ENCODE measurements around the gene COL6A1. TPM values are rescaled to one million over a fixed set of nuclear protein-coding genes. Genes with fewer than 3 reads are reported as not detected.

Gene COL6A1
- total and polyA plus RNA-seq, 2 donors = 678 to 1,050 TPM

DNA sequence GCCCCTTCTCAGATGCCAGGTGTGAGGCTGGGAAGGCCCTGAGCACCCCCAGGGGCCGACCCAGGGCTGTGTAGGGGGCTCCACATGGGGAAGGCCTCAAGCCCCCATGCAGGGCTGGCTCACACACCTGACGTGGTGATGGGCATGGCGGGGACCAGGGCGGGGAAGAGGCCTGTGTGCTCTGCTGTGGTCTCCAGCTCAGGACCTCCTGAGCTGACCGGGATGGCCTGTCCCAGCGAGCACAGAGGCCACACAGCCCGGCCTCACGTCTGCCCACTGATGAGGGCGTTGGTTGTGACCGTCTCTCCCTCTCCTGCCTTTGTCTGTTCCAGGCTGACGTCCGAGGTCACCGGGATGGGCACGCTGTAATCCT, 40.2 kb upstream of the COL6A1 start:
- DNase-seq (ENCODE audit: extremely low spot score) = no peak
- H3K36me3 ChIP-seq (ENCODE audit: insufficient read depth) = no peaks in the 10 kb centered on the region
- no peak overlapping the region for H3K27ac ChIP-seq (ENCODE audit: low read depth)
- H3K4me1 ChIP-seq (ENCODE audit: insufficient read depth) = no peaks in the 10 kb centered on the region
- H3K4me3 ChIP-seq (ENCODE audit: low read depth, low read length) = no peak overlapping the region
- 84% methylated on average over 14 of the region's 14 CpGs for WGBS

DNA sequence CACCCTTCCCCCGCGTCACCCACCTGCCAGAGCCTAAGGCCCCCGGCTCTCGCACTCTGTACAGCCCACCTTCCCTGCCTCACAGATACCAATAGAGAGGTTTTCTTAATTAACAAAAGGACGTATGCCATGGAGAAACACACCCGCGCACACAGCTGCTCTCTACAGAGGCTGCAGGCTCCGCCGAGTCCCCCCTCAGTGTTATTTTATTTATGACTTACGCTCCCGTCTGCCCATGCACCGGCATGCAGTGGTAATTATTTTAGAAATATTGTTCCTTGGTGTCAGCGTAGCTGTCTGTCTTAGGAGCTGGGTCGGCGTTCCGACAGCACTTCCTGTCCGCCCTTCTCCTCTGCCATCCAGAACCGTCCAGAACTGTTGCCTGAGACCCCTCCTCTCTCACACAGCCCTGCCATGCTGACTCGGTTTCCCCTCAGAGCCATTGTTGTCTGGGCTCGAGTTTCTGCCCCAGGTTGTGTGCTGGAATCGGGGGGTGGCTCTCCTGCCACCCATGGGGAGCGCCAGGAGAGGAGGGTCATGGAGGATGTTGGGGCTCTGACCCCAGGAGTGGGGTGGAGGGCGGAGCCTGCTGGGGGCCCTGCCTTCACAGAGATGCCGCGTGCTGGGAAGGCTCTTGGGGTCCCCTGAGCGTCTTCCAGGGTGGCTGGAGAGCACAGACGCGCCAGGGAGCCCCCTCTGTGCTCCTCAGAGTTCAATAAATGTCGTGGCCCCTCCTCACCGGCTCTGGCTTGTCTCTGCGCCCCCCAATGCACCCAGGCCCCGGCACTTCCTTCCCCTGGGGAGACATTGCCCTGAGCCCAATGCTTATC, 39.6 kb upstream of the COL6A1 start:
- H3K4me3 ChIP-seq (ENCODE audit: low read depth, low read length) = no peak overlapping the region
- H3K36me3 ChIP-seq (ENCODE audit: insufficient read depth) = no peaks in the 10 kb centered on the region
- DNase-seq (ENCODE audit: extremely low spot score) = no peak
- WGBS = 86% methylated on average over 32 of the region's 32 CpGs
- no peaks in the 10 kb centered on the region for H3K4me1 ChIP-seq (ENCODE audit: insufficient read depth)
- H3K27ac ChIP-seq (ENCODE audit: low read depth) = no peak overlapping the region

DNA sequence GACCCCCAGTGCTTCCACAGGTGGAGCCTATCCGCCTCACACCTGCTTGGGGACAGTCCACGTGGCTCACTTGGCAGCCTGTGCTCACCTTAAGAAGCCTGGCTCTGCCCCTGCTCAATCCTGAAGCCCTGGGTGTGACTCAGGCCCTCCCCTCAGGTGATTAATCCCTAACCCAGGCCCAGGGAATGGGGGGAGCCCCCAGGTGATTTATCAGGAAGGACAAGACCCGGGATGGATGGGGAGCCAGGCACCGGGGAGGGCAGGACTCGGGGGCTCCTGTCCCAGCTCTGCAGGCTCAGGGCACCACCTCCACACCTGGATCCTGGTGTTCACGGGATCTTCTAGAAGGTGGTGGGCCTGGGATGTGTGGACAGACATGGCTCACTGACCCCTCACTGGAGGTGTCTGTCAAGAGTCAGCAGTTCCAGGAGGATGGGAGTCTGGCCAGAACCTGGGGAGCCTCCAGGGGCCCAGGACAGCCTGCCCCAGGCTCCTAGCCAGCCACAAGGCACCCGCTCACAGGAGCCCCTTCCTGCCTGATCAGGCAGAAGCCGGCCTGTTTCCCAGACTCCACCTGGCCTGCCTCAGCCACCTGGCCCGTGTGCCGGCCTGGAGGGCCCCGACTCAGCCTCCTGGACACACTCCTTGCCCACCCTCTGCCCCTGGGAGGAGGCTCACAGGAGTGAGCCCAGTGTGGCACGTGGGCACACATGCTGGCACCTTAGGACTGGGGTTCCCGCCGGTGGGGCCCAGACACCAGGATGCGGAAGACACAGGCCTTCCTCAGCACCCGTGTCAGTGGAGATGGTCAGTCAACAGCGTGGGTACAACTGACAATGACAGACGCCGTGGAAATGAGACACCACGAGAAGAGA, 38.6 kb upstream of the COL6A1 start:
- WGBS = 75% methylated on average over 20 of the region's 20 CpGs
- H3K4me1 ChIP-seq (ENCODE audit: insufficient read depth) = no peaks in the 10 kb centered on the region
- no peak overlapping the region for H3K27ac ChIP-seq (ENCODE audit: low read depth)
- no peak for DNase-seq (ENCODE audit: extremely low spot score)
- H3K36me3 ChIP-seq (ENCODE audit: insufficient read depth) = no peaks in the 10 kb centered on the region
- H3K4me3 ChIP-seq (ENCODE audit: low read depth, low read length) = no peak overlapping the region

DNA sequence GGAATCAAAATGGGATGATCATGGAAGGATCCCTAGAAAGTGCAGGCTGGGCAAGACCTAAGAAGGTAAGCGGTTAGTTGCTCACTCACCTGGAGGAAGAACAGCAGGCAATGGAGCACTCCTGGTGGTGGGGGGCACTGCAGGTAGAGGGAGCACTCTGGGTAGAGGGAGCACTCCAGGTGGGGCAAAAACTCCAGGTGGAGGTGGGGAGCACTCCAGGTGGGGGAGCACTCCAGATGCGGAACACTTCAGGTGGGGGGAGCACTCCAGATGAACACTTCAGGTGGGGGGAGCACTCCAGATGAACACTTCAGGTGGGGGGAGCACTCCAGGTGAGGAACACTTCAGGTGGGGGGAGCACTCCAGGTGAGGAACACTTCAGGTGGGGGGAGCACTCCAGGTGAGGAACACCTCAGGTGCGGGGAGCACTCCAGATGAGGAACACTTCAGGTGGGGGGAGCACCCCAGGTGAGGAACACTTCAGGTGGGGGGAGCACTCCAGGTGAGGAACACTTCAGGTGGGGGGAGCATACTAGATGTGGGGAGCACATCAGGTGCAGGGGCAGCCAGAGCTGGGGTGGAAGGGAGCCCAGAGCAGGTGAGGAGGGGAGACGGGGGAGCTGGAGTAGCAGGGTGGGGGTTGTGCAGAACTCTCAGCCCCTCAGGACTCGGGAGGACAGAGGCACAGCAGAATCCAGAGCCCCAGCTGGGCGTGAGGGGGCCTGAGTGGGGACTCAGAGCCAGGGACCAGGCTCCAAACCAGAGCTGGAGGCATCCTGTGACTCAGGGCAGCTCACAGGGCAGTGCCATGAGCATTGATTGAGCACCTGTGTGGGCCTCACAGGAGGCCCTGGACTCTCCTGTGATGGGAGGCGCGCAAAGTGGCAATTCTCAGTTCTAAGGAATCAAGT, 37.7 kb upstream of the COL6A1 start:
- no peaks in the 10 kb centered on the region for H3K4me1 ChIP-seq (ENCODE audit: insufficient read depth)
- DNase-seq (ENCODE audit: extremely low spot score) = no peak
- no peak overlapping the region for H3K4me3 ChIP-seq (ENCODE audit: low read depth, low read length)
- H3K36me3 ChIP-seq (ENCODE audit: insufficient read depth) = no peaks in the 10 kb centered on the region
- WGBS = 73% methylated on average over 8 of the region's 8 CpGs
- no peak overlapping the region for H3K27ac ChIP-seq (ENCODE audit: low read depth)

DNA sequence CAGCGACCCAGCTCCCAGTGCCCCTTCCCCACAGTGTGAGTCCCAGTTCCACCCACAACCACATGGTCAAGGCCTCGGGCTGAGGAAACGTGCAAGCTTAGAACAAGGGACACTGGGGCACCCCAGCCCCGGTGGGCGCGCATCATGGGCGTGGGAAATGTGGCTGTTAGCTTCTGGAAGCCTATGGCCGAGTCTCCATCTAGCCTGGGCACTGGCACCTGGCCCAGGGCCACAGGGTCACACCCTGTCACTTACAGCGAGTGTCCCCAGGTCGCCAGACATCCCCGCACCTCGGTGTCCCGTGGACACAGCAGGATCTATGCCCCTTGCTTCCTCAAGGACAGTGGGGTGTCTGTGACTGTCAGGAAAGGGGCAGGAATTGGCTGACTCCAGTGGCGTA, 37.0 kb upstream of the COL6A1 start:
- H3K4me1 ChIP-seq (ENCODE audit: insufficient read depth) = no peaks in the 10 kb centered on the region
- H3K27ac ChIP-seq (ENCODE audit: low read depth) = no peak overlapping the region
- no peak for DNase-seq (ENCODE audit: extremely low spot score)
- H3K4me3 ChIP-seq (ENCODE audit: low read depth, low read length) = no peak overlapping the region
- 88% methylated on average over 14 of the region's 14 CpGs for WGBS
- H3K36me3 ChIP-seq (ENCODE audit: insufficient read depth) = no peaks in the 10 kb centered on the region

DNA sequence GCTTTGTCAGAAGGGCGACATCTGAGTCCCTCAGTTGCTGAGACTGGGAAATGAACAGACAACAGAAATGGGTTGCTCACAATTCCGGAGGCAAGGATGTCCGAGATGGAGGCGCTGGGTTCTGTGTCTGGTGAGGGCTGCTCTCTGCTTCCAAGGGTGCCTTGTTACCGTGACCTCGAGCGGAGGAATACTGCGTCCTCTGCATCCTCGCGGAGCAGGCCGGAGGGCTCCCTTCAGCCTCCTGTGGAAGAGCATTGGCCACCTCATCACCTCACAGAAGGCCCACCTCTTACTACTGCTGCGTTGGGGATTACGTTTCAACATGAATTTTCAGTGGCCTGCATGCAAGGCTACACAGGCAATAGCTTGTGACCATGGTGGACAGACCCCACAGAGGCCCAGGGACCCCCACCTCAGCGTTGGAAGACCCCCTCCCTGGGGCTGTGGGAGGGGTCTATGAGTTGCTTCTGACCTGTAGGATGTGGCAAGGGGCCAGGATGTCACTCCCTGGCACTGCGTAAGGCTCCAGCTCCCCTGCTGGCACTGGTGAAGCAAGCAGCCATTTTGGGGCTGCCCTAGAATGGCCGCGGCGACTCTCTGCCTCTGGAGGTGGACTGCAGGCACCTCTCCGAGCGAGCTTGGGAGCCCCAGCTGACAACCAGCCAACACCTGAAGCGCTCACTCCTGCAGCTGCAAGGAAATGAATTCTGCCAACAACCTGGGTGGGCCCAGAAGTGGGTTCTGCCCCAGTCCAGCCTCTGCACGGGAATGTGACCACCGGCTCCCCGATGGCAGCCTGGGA, 36.3 kb upstream of the COL6A1 start:
- H3K36me3 ChIP-seq (ENCODE audit: insufficient read depth) = no peaks in the 10 kb centered on the region
- H3K4me3 ChIP-seq (ENCODE audit: low read depth, low read length) = no peak overlapping the region
- no peak overlapping the region for H3K27ac ChIP-seq (ENCODE audit: low read depth)
- 89% methylated on average over 24 of the region's 24 CpGs for WGBS
- no peak for DNase-seq (ENCODE audit: extremely low spot score)
- H3K4me1 ChIP-seq (ENCODE audit: insufficient read depth) = no peaks in the 10 kb centered on the region

DNA sequence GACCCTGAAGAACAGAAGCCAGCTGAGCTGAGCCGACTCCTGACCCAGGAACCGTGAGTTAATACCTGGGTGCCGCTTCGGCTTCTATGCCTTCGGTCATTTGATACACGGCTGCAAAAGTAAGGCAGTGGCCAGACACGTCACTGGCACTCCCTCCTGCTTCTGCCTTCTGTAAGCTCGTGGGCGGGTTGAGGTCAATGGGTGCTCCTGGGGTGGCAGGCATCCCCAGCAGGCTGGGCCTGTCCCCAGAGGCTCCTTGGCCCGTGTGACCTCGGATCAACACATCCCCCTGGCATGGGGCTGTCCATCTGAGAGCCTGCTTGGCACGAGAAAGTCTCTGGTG, 35.7 kb upstream of the COL6A1 start:
- DNase-seq (ENCODE audit: extremely low spot score) = no peak
- H3K4me3 ChIP-seq (ENCODE audit: low read depth, low read length) = no peak overlapping the region
- no peak overlapping the region for H3K27ac ChIP-seq (ENCODE audit: low read depth)
- no peaks in the 10 kb centered on the region for H3K36me3 ChIP-seq (ENCODE audit: insufficient read depth)
- no peaks in the 10 kb centered on the region for H3K4me1 ChIP-seq (ENCODE audit: insufficient read depth)
- 83% methylated on average over 12 of the region's 12 CpGs for WGBS

DNA sequence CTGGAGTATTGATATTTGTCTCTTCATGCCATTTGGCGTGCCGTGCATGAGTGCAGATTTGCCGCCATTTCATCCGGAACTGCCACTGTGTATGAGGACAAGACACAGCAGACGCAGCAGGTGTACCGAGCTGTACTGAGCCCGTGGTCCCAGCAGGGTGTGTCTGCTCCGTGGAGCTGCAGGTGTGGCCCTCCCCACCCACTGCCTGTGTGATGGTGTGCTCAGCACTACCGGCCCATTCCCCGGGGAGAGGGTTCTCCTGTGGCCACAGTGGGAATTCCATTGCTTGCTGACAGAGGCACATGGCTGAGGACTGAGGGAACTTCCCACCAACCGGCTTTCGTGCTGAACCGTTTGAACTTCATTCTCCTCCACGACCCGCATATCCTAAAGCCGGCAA, 34.3 kb upstream of the COL6A1 start:
- no peak overlapping the region for H3K27ac ChIP-seq (ENCODE audit: low read depth)
- no peak for DNase-seq (ENCODE audit: extremely low spot score)
- no peaks in the 10 kb centered on the region for H3K4me1 ChIP-seq (ENCODE audit: insufficient read depth)
- H3K36me3 ChIP-seq (ENCODE audit: insufficient read depth) = no peaks in the 10 kb centered on the region
- 93% methylated on average over 16 of the region's 16 CpGs for whole genome bisulfite sequencing
- H3K4me3 ChIP-seq (ENCODE audit: low read depth, low read length) = no peak overlapping the region

DNA sequence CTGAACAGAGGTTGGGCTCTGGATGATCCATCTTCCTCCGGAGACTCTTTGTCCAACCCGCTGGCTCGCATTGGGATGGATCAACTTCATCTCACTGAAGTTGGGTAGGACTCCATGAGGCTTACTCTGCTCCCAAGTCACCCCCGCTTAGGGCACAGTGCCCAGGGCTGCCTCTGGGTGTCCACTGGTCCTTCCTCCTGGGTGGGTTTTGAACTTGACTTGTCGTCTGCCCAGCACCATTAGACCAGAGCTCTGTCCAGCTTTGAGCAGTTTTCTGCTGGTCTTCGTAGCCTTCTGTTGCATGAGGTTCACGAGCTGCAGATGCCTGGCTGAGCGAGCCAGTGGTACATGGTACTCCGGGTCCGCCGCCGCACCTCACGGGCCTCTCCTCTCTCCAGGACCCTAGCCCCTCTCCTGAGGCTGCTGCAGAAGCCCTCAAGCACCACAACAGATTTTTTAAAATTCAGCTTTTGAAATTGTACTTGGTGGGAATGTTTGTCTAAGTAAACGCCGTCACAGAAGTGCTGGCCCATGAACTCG, 33.8 kb upstream of the COL6A1 start:
- no peak overlapping the region for H3K4me3 ChIP-seq (ENCODE audit: low read depth, low read length)
- H3K36me3 ChIP-seq (ENCODE audit: insufficient read depth) = no peaks in the 10 kb centered on the region
- H3K27ac ChIP-seq (ENCODE audit: low read depth) = no peak overlapping the region
- 95% methylated on average over 16 of the region's 16 CpGs for WGBS
- DNase-seq (ENCODE audit: extremely low spot score) = no peak
- no peaks in the 10 kb centered on the region for H3K4me1 ChIP-seq (ENCODE audit: insufficient read depth)

DNA sequence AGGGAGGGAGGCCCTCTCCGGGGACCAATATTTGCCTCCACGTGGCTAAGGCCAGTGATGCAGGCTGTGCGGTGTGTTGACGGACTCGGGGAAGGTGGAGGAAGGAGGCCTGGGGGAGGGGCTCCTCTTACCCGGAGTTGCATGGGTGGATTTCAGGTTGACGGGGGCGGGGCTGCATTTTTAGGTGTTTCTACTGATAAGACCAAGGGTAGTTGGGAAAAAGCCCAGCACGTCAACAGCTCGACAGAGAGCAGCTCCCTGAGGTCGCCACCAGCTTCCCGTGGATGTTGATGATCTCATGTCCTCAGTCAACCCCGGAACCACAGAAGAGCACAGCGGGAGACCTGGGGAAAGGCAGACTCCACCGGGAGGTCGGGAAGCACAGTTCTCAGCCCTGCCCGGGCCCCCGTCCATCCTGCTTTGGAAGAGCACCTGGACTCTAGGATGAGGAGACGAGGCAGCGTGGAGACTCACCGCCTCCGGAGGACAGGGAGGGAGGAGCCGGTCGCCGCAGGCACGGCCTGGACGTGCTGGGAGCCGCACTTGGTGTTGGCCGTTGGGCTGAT, 32.9 kb upstream of the COL6A1 start:
- Histone ChIP-seq H3K27ac (ENCODE audit: low read depth) (no peak overlapping the region), H3K4me1 (ENCODE audit: insufficient read depth) (no peaks in the 10 kb centered on the region), H3K36me3 (ENCODE audit: insufficient read depth) (no peaks in the 10 kb centered on the region), H3K4me3 (ENCODE audit: low read depth, low read length) (no peak overlapping the region)
- WGBS = 71% methylated on average over 29 of the region's 29 CpGs
- DNase-seq (ENCODE audit: extremely low spot score) = no peak

DNA sequence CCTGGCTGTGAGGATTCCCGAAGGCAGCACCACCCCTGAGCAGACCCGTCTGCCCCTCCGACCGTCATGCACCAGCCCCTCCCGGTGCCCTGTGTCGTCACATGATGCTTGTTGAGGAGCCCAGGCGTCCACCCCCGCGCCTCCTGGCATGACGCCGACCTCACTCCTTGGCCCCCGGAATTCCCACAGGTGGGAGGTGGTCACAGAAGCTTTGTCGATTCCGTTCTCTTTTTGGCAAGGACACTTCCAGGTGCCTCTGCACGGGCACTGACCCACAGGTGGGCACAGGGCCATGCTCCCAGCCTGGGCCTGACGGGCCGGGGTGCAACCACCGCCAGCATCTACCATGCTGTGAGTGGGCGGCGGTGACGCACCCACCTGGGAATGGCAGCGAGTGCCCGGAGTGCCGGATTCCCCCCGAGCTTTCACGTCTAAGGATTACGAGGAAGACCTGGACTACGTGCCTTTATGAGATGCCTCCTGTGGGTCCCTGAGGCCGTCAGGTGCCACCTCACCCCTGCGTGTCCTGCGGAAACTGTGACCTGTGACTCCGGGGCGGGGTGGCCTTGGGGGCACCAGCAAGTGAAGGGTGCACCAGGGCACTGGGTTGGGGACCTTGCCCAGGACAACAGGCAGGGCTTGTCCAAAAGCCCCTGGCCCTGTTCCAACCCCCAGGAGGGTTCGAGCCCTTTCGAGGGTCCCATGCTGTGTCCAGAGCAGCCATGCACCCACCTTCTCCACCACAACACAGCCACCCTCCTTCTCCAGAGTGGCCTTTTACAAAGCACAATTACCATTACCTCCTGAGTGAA, 31.4 kb upstream of the COL6A1 start:
- no peak for DNase-seq (ENCODE audit: extremely low spot score)
- Histone ChIP-seq H3K4me3 (ENCODE audit: low read depth, low read length) (no peak overlapping the region), H3K36me3 (ENCODE audit: insufficient read depth) (no peaks in the 10 kb centered on the region), H3K4me1 (ENCODE audit: insufficient read depth) (no peaks in the 10 kb centered on the region), H3K27ac (ENCODE audit: low read depth) (no peak overlapping the region)
- 84% methylated on average over 35 of the region's 35 CpGs for WGBS

Measured in urinary bladder (tissue), 4 donors.